CD8-positive, alpha-beta memory T cell (primary cell): Measurements from ENCODE around the gene ALDH3A1. TPM values are rescaled to one million over a fixed set of nuclear protein-coding genes. Genes with fewer than 3 reads are reported as not detected.

Experiments used
- CTCF ChIA-PET: fragments of 350-600 bp; sonication (Branson Sonifier 250); formaldehyde crosslinking; loops from one replicate; lab custom pipeline; 2021; ENCODE audit warnings: antibody characterized with exemption; lab: Charles Lee
- POLR2A ChIA-PET: fragments of 350-600 bp; sonication (Branson Sonifier 250); formaldehyde crosslinking; loops from one replicate; lab custom pipeline; 2021; ENCODE audit warnings: antibody characterized with exemption; lab: Charles Lee
- DNase-seq, 5 donors: peaks; one replicate each; pipeline versions ENCODE4 v3.0.0 to v3.0.0-alpha.2; 2020 to 2022; ENCODE audit warnings: mixed read lengths in 1 of 5
- H3K27ac ChIP-seq: one replicate; pipeline ENCODE4 v1.7.0; 2013; ENCODE audit warnings: low read depth, mild to moderate bottlenecking, low read length, moderate library complexity
- H3K27me3 ChIP-seq: 2 replicates; pipeline ENCODE4 v1.7.0; 2013; ENCODE audit warnings: low read length, mild to moderate bottlenecking; ENCODE audit not compliant: insufficient read depth, poor library complexity, severe bottlenecking
- H3K36me3 ChIP-seq: 2 replicates; pipeline ENCODE4 v1.7.0; 2013; ENCODE audit warnings: mild to moderate bottlenecking, low read length, moderate library complexity; ENCODE audit not compliant: insufficient read depth
- H3K4me1 ChIP-seq: 2 replicates; pipeline ENCODE4 v1.7.0; 2013; ENCODE audit warnings: mild to moderate bottlenecking, low read length, moderate library complexity; ENCODE audit not compliant: insufficient read depth
- H3K4me3 ChIP-seq: 2 replicates; pipeline ENCODE4 v1.7.0; 2013; ENCODE audit warnings: mild to moderate bottlenecking, low read length
- H3K9me3 ChIP-seq: 2 replicates; pipeline ENCODE4 v1.7.0; 2013; ENCODE audit warnings: mild to moderate bottlenecking, low read length
- H3K27ac Mint-ChIP-seq, 8 donors: one replicate each; pipeline ENCODE4 v1.8.0; 2020 to 2021; ENCODE audit warnings: mixed read lengths in 8 of 8, mild to moderate bottlenecking in 6 of 8, inconsistent platforms in 3 of 8, moderate library complexity in 3 of 8
- H3K27me3 Mint-ChIP-seq, 2 donors: one replicate each; pipeline ENCODE4 v1.8.0; 2020 to 2021; ENCODE audit warnings: mixed read lengths in 2 of 2, mild to moderate bottlenecking in 1 of 2, moderate library complexity in 1 of 2
- H3K36me3 Mint-ChIP-seq, 3 donors: one replicate each; pipeline ENCODE4 v1.8.0; 2020 to 2021; ENCODE audit warnings: mixed read lengths in 3 of 3, inconsistent platforms in 1 of 3, mild to moderate bottlenecking in 1 of 3
- H3K4me1 Mint-ChIP-seq, 3 donors: one replicate each; pipeline ENCODE4 v1.8.0; 2020 to 2021; ENCODE audit warnings: mixed read lengths in 3 of 3, inconsistent platforms in 1 of 3, mild to moderate bottlenecking in 1 of 3
- H3K4me3 Mint-ChIP-seq, 7 donors: one replicate each; pipeline ENCODE4 v1.8.0; 2020 to 2021; ENCODE audit warnings: mixed read lengths in 7 of 7, mild to moderate bottlenecking in 6 of 7, moderate library complexity in 4 of 7, inconsistent platforms in 2 of 7
- H3K9me3 Mint-ChIP-seq, 5 donors: one replicate each; pipeline ENCODE4 v1.8.0; 2020 to 2022; ENCODE audit warnings: mixed read lengths in 5 of 5, mild to moderate bottlenecking in 3 of 5, moderate library complexity in 2 of 5, inconsistent platforms in 1 of 5
- polyA plus RNA-seq: library from polyadenylated mRNA; unstranded; fragments of 300-500 nt; fragmentation: Illumina TruSeq; gene quantifications from one replicate; pipeline ENCODE4 v1.2.3, GENCODE V29; 2021
- total RNA-seq, 2 experiments: library from RNA; stranded (reverse); gene quantifications; one replicate each; pipeline ENCODE4 v1.2.3, GENCODE V29; 2021

ALDH3A1 gene
- total and polyA plus RNA-seq, 3 experiments from 2014 or later: 0.32 TPM; not detected in 2

- H3K36me3 ChIP-seq: no peaks in the 10 kb centered on the region
- H3K4me1 ChIP-seq: no peaks in the 10 kb centered on the region
- Mint-ChIP-seq H3K9me3 (no peaks in the 10 kb centered on the region), H3K4me3 (no peak overlapping the region), H3K27me3 (no peaks in the 10 kb centered on the region), H3K36me3 (no peaks in the 10 kb centered on the region), H3K27ac (peak overlapping the region in 3 of 8 donors; percentile 52 to 82 (median 72)), H3K4me1 (no peaks in the 10 kb centered on the region)
- H3K27ac ChIP-seq: no peak overlapping the region
- H3K27me3 ChIP-seq: no peaks in the 10 kb centered on the region
- H3K9me3 ChIP-seq: no peaks in the 10 kb centered on the region
- H3K4me3 ChIP-seq: no peak overlapping the region
- ChIA-PET CTCF (interaction anchor here (1.3 kb wide), 1 partner anchor 9 kb away, joined by 3 read pairs; no protein-coding TSS in a partner anchor), POLR2A (no interaction called here)
- peak in 1 of 5 donors; percentile 37 for DNase-seq
Observed at GRCh38 chr17:19736071-19736470, 12.0 kb downstream of the ALDH3A1 start.

DNA sequence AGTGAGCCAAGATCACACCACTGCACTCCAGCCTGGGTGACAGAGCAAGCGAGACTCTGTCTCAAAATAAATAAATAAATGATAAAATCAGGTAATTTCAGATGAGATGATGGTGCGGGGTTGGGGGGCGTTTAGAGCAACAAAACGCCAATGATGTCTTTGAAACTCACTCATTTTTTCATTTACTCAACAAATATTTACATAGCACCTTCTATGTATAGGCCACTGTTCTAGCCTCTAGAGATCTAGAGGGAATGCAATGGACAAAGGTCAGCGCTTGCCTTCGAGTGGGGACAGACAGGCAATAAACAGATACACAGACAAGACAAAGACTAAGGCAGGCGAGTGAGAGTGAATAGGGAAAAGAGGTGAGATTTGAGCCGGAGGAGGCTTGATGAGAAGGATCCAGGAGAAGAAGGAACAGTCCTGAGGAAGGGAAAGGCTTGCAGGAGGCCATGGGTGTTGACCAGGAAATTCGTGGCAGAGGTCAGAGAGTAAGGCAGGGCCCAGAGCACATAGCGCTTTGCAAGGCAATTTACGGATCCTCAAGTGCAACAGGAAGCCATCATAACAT is 14.1 kb downstream of the ALDH3A1 start:
- Histone ChIP-seq H3K27ac (no peak overlapping the region), H3K4me1 (no peaks in the 10 kb centered on the region), H3K27me3 (no peaks in the 10 kb centered on the region), H3K36me3 (no peaks in the 10 kb centered on the region), H3K4me3 (no peak overlapping the region), H3K9me3 (no peaks in the 10 kb centered on the region)
- ChIA-PET CTCF (interaction anchor here (1.0 kb wide), 1 partner anchor 12 kb away, joined by 3 read pairs; no protein-coding TSS in a partner anchor), POLR2A (no interaction called here)
- no peaks in the 10 kb centered on the region for H3K36me3 Mint-ChIP-seq
- H3K4me3 Mint-ChIP-seq: no peak overlapping the region
- H3K9me3 Mint-ChIP-seq: no peaks in the 10 kb centered on the region
- DNase-seq: no peak
- no peaks in the 10 kb centered on the region for H3K27me3 Mint-ChIP-seq
- H3K27ac Mint-ChIP-seq: no peak overlapping the region
- H3K4me1 Mint-ChIP-seq: no peaks in the 10 kb centered on the region

- no peaks in the 10 kb centered on the region for H3K36me3 ChIP-seq
- no peak overlapping the region for H3K27ac Mint-ChIP-seq
- H3K4me1 ChIP-seq: no peaks in the 10 kb centered on the region
- H3K4me3 Mint-ChIP-seq: no peak overlapping the region
- DNase-seq: peak in 1 of 5 donors; percentile 24
- H3K4me3 ChIP-seq: no peak overlapping the region
- H3K36me3 Mint-ChIP-seq: no peaks in the 10 kb centered on the region
- no peaks in the 10 kb centered on the region for H3K9me3 Mint-ChIP-seq
- ChIA-PET POLR2A (no interaction called here), CTCF (interaction anchor here (1.7 kb wide), 1 partner anchor 13 kb away, joined by 5 read pairs; no protein-coding TSS in a partner anchor)
- no peaks in the 10 kb centered on the region for H3K27me3 ChIP-seq
- H3K27me3 Mint-ChIP-seq: no peaks in the 10 kb centered on the region
- H3K9me3 ChIP-seq: no peaks in the 10 kb centered on the region
- no peak overlapping the region for H3K27ac ChIP-seq
- peaks cover 0 to under 1% (median 0%) of the 10 kb centered on the region in 3 donors for H3K4me1 Mint-ChIP-seq
Observed at GRCh38 chr17:19731626-19732025, 16.5 kb downstream of the ALDH3A1 start.

GRCh38 chr17:19730843-19731242 is 17.3 kb downstream of the ALDH3A1 start:
- H3K36me3 ChIP-seq: no peaks in the 10 kb centered on the region
- DNase-seq: peak in 1 of 5 donors; percentile 13
- Mint-ChIP-seq H3K27ac (no peak overlapping the region), H3K9me3 (no peaks in the 10 kb centered on the region), H3K36me3 (no peaks in the 10 kb centered on the region), H3K27me3 (no peaks in the 10 kb centered on the region), H3K4me1 (peaks cover 0 to 1% (median 0%) of the 10 kb centered on the region in 3 donors), H3K4me3 (peak overlapping the region in 1 of 7 donors; percentile 33)
- no peaks in the 10 kb centered on the region for H3K27me3 ChIP-seq
- no peak overlapping the region for H3K4me3 ChIP-seq
- H3K9me3 ChIP-seq: no peaks in the 10 kb centered on the region
- no peaks in the 10 kb centered on the region for H3K4me1 ChIP-seq
- ChIA-PET POLR2A (no interaction called here), CTCF (interaction anchor here (1.7 kb wide), 1 partner anchor 14 kb away, joined by 5 read pairs; no protein-coding TSS in a partner anchor)
- H3K27ac ChIP-seq: no peak overlapping the region

DNA sequence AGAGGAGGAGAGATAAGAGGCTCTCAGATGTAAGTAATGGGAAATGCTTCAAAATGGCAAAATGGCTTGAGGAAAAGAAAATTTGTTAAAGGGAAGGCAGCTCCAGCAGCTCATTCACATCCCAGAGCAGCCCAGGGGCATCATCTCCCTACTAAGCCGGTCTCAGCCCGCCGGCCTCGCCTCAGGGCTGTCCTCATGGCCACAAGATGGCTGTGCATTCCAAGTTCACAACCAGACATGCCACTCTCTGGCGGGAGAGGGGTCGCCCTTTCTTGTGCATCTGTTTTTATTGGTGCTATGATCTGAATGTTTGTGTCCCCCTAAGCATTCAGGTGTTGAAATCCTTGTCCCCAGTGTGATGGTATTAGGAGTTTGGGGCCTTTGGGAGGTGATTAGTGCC is 18.2 kb downstream of the ALDH3A1 start:
- H3K4me3 Mint-ChIP-seq: no peak overlapping the region
- DNase-seq: no peak
- no peak overlapping the region for H3K27ac Mint-ChIP-seq

DNA sequence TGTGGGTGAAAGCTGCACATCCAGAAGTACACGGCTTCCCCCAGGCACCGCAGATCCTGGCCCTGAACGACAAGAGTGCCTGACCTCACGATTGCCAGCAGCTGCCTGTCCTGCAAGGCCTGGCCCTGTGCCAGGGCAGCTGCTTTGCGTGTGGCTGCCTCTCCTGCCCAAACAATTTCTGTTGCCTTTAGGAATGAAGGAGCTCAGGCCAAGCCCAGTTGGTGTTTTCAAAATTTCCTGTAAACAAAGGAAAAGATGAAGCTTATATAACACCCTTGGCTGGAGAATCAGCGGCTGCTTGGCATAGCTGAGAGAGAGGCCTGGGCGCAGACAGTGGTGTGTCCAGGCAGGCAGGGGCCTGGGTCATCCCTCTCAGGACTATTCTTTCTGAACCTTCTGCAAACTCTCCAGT is 20.0 kb downstream of the ALDH3A1 start:
- H3K27me3 Mint-ChIP-seq: no peaks in the 10 kb centered on the region
- DNase-seq: no peak
- CTCF ChIA-PET: interaction anchor here (1.2 to 4.4 kb wide), 3 partner anchors 18 to 79 kb away, joined by 3 to 19 read pairs (median 7); partner anchors contain the start of gene ALDH3A2
- no peaks in the 10 kb centered on the region for H3K36me3 Mint-ChIP-seq
- H3K4me3 ChIP-seq: no peak overlapping the region
- POLR2A ChIA-PET: no interaction called here
- no peak overlapping the region for H3K27ac ChIP-seq
- H3K4me1 ChIP-seq: peaks cover 17% of the 10 kb centered on the region
- no peaks in the 10 kb centered on the region for H3K9me3 ChIP-seq
- H3K36me3 ChIP-seq: no peaks in the 10 kb centered on the region
- H3K9me3 Mint-ChIP-seq: no peaks in the 10 kb centered on the region
- no peak overlapping the region for H3K4me3 Mint-ChIP-seq
- peaks cover 16 to 19% (median 19%) of the 10 kb centered on the region in 3 donors for H3K4me1 Mint-ChIP-seq
- no peaks in the 10 kb centered on the region for H3K27me3 ChIP-seq
- no peak overlapping the region for H3K27ac Mint-ChIP-seq

More for the DNA sequence above, 18.2 kb downstream of the ALDH3A1 start:
- ChIA-PET CTCF (interaction anchor here (4.4 kb wide), 1 partner anchor 16 kb away, joined by 19 read pairs; no protein-coding TSS in a partner anchor), POLR2A (no interaction called here)
- no peaks in the 10 kb centered on the region for H3K9me3 ChIP-seq
- Mint-ChIP-seq H3K36me3 (no peaks in the 10 kb centered on the region), H3K9me3 (no peaks in the 10 kb centered on the region), H3K27me3 (no peaks in the 10 kb centered on the region), H3K4me1 (peaks cover 7 to 10% (median 9%) of the 10 kb centered on the region in 3 donors)
- H3K27me3 ChIP-seq: no peaks in the 10 kb centered on the region
- H3K27ac ChIP-seq: no peak overlapping the region
- H3K4me3 ChIP-seq: no peak overlapping the region
- H3K36me3 ChIP-seq: no peaks in the 10 kb centered on the region
- H3K4me1 ChIP-seq: peaks cover 8% of the 10 kb centered on the region

DNA sequence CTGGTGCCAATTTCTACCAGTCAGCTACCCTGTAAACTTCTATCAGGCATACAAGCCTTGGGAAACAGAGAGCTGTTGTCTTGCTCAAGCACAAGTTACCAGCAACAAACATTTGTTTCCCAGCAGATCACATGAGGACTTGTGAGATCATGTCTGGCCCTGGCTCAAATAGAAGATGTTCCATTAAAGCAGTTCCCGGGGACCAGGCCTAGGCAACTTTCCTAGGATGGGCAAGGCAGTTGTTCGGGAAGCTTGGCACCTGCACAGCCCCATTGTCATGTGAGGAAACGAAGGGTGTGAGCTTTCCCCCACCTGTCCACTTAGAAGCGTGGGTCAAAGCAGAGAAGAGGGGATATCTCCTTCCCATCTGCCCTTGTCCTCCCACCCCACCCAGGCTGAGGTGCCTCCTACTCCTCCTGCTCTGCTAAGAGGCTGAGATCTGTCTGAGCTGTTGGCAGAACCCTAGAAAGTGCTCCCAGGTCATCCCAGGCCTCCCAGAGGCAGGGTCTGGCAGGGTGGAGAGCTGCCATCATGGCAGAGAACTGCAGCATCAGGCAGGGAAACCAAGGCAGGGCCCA is 20.5 kb downstream of the ALDH3A1 start:
- H3K4me3 ChIP-seq: no peak overlapping the region
- POLR2A ChIA-PET: no interaction called here
- peaks cover 17% of the 10 kb centered on the region for H3K4me1 ChIP-seq
- Mint-ChIP-seq H3K27ac (peak overlapping the region in 1 of 8 donors; percentile 32), H3K36me3 (no peaks in the 10 kb centered on the region), H3K27me3 (no peaks in the 10 kb centered on the region), H3K4me3 (no peak overlapping the region), H3K4me1 (peaks cover 16 to 19% (median 19%) of the 10 kb centered on the region in 3 donors), H3K9me3 (no peaks in the 10 kb centered on the region)
- H3K36me3 ChIP-seq: no peaks in the 10 kb centered on the region
- no peaks in the 10 kb centered on the region for H3K27me3 ChIP-seq
- no peak overlapping the region for H3K27ac ChIP-seq
- CTCF ChIA-PET: interaction anchor here (1.2 to 4.4 kb wide), 3 partner anchors 18 to 79 kb away, joined by 3 to 19 read pairs (median 7); partner anchors contain the start of gene ALDH3A2
- DNase-seq: peak in 1 of 5 donors; percentile 38
- H3K9me3 ChIP-seq: no peaks in the 10 kb centered on the region
